HepG2 (cell line): Measurements from ENCODE around the gene P2RY8. TPM values are rescaled to one million over a fixed set of nuclear protein-coding genes. Genes with fewer than 3 reads are reported as not detected.

Experiments
- ATAC-seq: fragments of 200-7000 bp; cut with Tn5 transposase; 3 replicates; pipeline ENCODE4 v1.9.1; 2020; ENCODE audit warnings: mild to moderate bottlenecking, moderate library complexity
- BruUV-seq: library from RNA; stranded (reverse); fragments of 400-500 nt; replicated peaks from 2 replicates; lab custom pipeline; 2021; lab: Mats Ljungman, UMichigan
- CTCF ChIA-PET: fragments of 300-600 bp; formaldehyde crosslinking; extraction: SDS; loops from one replicate; lab custom pipeline; 2021; ENCODE audit warnings: low total read pairs, inconsistent platforms, low intra/inter-chr PET ratio; lab: Yijun Ruan, JAX
- POLR2A ChIA-PET: fragments of 350-600 bp; sonication (Branson Sonifier 250); formaldehyde crosslinking; loops from one replicate; lab custom pipeline; 2020; ENCODE audit warnings: antibody characterized with exemption, inconsistent platforms; lab: Yijun Ruan, JAX
- DNase-seq: peaks from one replicate; pipeline ENCODE4 v3.0.0-alpha.2; 2015; ENCODE audit warnings: low spot score
- FAIRE-seq: peaks from 3 replicates; lab custom pipeline; 2011; peaks lifted over from hg19 to GRCh38; lab: Jason Lieb, UNC
- H2AFZ ChIP-seq: one replicate; pipeline ENCODE4 v1.6.1; 2011; ENCODE audit warnings: low read length, inconsistent platforms
- H3K27ac ChIP-seq: fragments of 300-600 bp; 3 replicates; pipeline ENCODE4 v1.8.0; 2011; ENCODE audit warnings: mixed run types, mild to moderate bottlenecking, mixed read lengths, low read length, inconsistent platforms; ENCODE audit not compliant: insufficient read depth; ENCODE audit errors: extremely low read length
- H3K27me3 ChIP-seq, 2 experiments: fragments of 200-600 bp in 1 of 2; 2 replicates in 1 of 2; 3 replicates in 1 of 2; pipeline versions ENCODE4 v1.6.0 to v1.8.0; 2011; ENCODE audit warnings: low read length in 2 of 2, mild to moderate bottlenecking in 2 of 2, moderate library complexity in 2 of 2, inconsistent platforms in 1 of 2; ENCODE audit not compliant: insufficient read depth in 2 of 2, control insufficient read depth in 1 of 2
- H3K36me3 ChIP-seq, 2 experiments: fragments of 200-600 bp in 1 of 2; replicated peaks in 1 of 2; 2 replicates in 1 of 2; 3 replicates in 1 of 2; pipeline versions ENCODE4 v1.5.1 to v1.8.0; 2011; ENCODE audit warnings: low read length in 2 of 2, inconsistent platforms in 1 of 2; ENCODE audit not compliant: insufficient read depth in 2 of 2, control insufficient read depth in 1 of 2
- H3K4me1 ChIP-seq: 2 replicates; pipeline ENCODE4 v1.5.1; 2012; ENCODE audit warnings: low read length, inconsistent platforms; ENCODE audit not compliant: insufficient read depth
- H3K4me2 ChIP-seq: 2 replicates; pipeline ENCODE4 v1.6.0; 2011; ENCODE audit warnings: low read depth, low read length, inconsistent platforms
- H3K4me3 ChIP-seq, 3 experiments: fragments of 200-600 bp in 1 of 3; sonication (generic), shearing (Covaris generic) in 1 of 3; replicated peaks in 1 of 3; 2 replicates each; pipeline ENCODE4 v1.5.1; 2011 to 2016; ENCODE audit warnings: low read length in 3 of 3, inconsistent platforms in 2 of 3, low read depth in 2 of 3, mild to moderate bottlenecking in 2 of 3, control low read depth in 1 of 3, mixed read lengths in 1 of 3; ENCODE audit not compliant: insufficient read depth in 1 of 3
- H3K79me2 ChIP-seq: one replicate; pipeline ENCODE4 v1.6.1; 2011; ENCODE audit warnings: low read length, inconsistent platforms; ENCODE audit not compliant: insufficient read depth
- H3K9ac ChIP-seq: 2 replicates; pipeline ENCODE4 v1.6.0; 2011; ENCODE audit warnings: mild to moderate bottlenecking, low read depth, low read length, inconsistent platforms; ENCODE audit not compliant: insufficient read depth
- H3K9me3 ChIP-seq: 2 replicates; pipeline ENCODE4 v1.5.1; 2012; ENCODE audit warnings: mild to moderate bottlenecking, low read length
- H4K20me1 ChIP-seq: 2 replicates; pipeline ENCODE4 v1.6.0; 2011; ENCODE audit warnings: inconsistent platforms, mild to moderate bottlenecking, low read length, moderate library complexity; ENCODE audit not compliant: insufficient read depth
- FOXK2 ChIP-seq: fragments of 450-650 bp; IDR thresholded peaks from 2 replicates; pipeline ENCODE4 v1.6.1; 2016
- KDM4B ChIP-seq: sonication (generic); formaldehyde crosslinking; IDR thresholded peaks from 2 replicates; pipeline ENCODE4 v1.4.0; 2020; ENCODE audit warnings: missing genetic modification reagents
- THAP7 ChIP-seq: sonication (generic); formaldehyde crosslinking; IDR thresholded peaks from 2 replicates; pipeline ENCODE4 v1.8.1; 2023; ENCODE audit warnings: mild to moderate bottlenecking, missing genetic modification reagents
- ZIK1 ChIP-seq: sonication (generic); formaldehyde crosslinking; IDR thresholded peaks from 2 replicates; pipeline ENCODE4 v1.5.0; 2020; ENCODE audit warnings: mild to moderate bottlenecking, low read depth, missing genetic modification reagents, borderline replicate concordance
- WGBS: methylation state at CpG from one replicate; pipeline ENCODE4 v1.1.6; 2017; ENCODE audit warnings: low lambda C conversion rate; 5-methylcytosine and 5-hydroxymethylcytosine counted together
- in situ Hi-C: cut with HindIII; loops from 2 replicates; pipeline ENCODE4 v1.10.0; 2017; ENCODE audit warnings: low pct_unique_long_range_greater_than_20kb; ENCODE audit not compliant: extremely low pct_ligation_motif_present
- intact Hi-C: fragments of 100-400 bp; cut with micrococcal nuclease; formaldehyde crosslinking; loops from one replicate; pipeline ENCODE4 v1.10.0; 2022; ENCODE audit not compliant: unreplicated experiment
- polyA plus RNA-seq, 8 experiments: library from polyadenylated mRNA; depleted of rRNA in 3 of 8; stranded (reverse) in 7 of 8; unstranded in 1 of 8; fragments of >200 nt; fragmentation: Illumina TruSeq in 4 of 8; extraction: Trizol in 4 of 8; gene quantifications; 2 replicates each; pipeline versions ENCODE4 v1.2.1 to v1.2.3, GENCODE V29; 2011 to 2016; ENCODE audit warnings: low read depth in 4 of 8, missing spikeins in 1 of 8, mixed read lengths in 1 of 8; ENCODE audit not compliant: insufficient read depth in 1 of 8
- total RNA-seq, 5 experiments: library from RNA; depleted of rRNA; stranded (reverse); fragments of >200 nt; fragmentation: Illumina TruSeq; extraction: Trizol; gene quantifications; 2 replicates each; pipeline ENCODE4 v1.2.3, GENCODE V29; 2016; ENCODE audit warnings: low read depth in 1 of 5

The P2RY8 gene
- total and polyA plus RNA-seq, 2 of the 13 experiments (the other 11 are each of a cell fraction or from before 2014, with no cell fraction given), result 1.0 to 1.3 TPM

GRCh38 chrX:1520350-1520749 is 16.6 kb downstream of the P2RY8 start:
- H3K79me2 ChIP-seq, result no peaks in the 10 kb centered on the region
- in situ Hi-C loops (no loop called here), intact Hi-C loops (no loop called here)
- no TSS peak for BruUV-seq
- no peaks in the 10 kb centered on the region for H3K9me3 ChIP-seq
- FAIRE-seq, result no peak
- H3K9ac ChIP-seq, result no peak overlapping the region
- DNase-seq, result no peak
- CTCF ChIA-PET, result no interaction called here
- TF ChIP-seq KDM4B, result no peak
- no peak overlapping the region for H3K27ac ChIP-seq
- no peak for ATAC-seq
- 47% methylated on average over 2 of the region's 2 CpGs for WGBS
- H3K4me1 ChIP-seq, result peaks cover 5% of the 10 kb centered on the region; the same call in 1 of the 2 replicates
- no peaks in the 10 kb centered on the region for H3K27me3 ChIP-seq
- no peak overlapping the region for H2AFZ ChIP-seq
- H4K20me1 ChIP-seq, result no peaks in the 10 kb centered on the region
- POLR2A ChIA-PET, result no interaction called here
- no peak overlapping the region for H3K4me2 ChIP-seq
- no peak overlapping the region for H3K4me3 ChIP-seq
- H3K36me3 ChIP-seq, result no peaks in the 10 kb centered on the region

GRCh38 chrX:1519022-1519497 is 17.9 kb downstream of the P2RY8 start:
- TF ChIP-seq FOXK2 (no peak), THAP7 (CRISPR knock-in tag) (no peak), ZIK1 (CRISPR knock-in tag) (no peak)
- Histone ChIP-seq H2AFZ (no peak overlapping the region), H3K4me1 (peaks cover 5% of the 10 kb centered on the region; the same call in 1 of the 2 replicates), H4K20me1 (no peaks in the 10 kb centered on the region), H3K79me2 (no peaks in the 10 kb centered on the region), H3K9me3 (no peaks in the 10 kb centered on the region), H3K36me3 (no peaks in the 10 kb centered on the region), H3K9ac (no peak overlapping the region), H3K27ac (no peak overlapping the region), H3K4me3 (no peak overlapping the region), H3K4me2 (no peak overlapping the region), H3K27me3 (no peaks in the 10 kb centered on the region)
- intact Hi-C loops, result no loop called here
- in situ Hi-C loops, result no loop called here
- no peak for DNase-seq
- ATAC-seq, result no peak
- FAIRE-seq, result no peak
- BruUV-seq, result no TSS peak
- POLR2A ChIA-PET, result no interaction called here
- CTCF ChIA-PET, result no interaction called here
- WGBS, result 90% methylated on average over 2 of the region's 2 CpGs
